WERI-Rb-1 (cell line): Measurements from ENCODE around the gene EZR.

ENCODE experiments used
- DNase-seq: peaks from one replicate; pipeline ENCODE4 v3.0.0-alpha.2; 2020
- H3K27ac ChIP-seq: fragments of 250-450 bp; sonication (Bioruptor Pico); 2 replicates; pipeline ENCODE4 v1.5.1; 2020; ENCODE audit warnings: mild to moderate bottlenecking, moderate library complexity
- H3K27me3 ChIP-seq: fragments of 250-450 bp; sonication (Bioruptor Pico); 2 replicates; pipeline ENCODE4 v1.5.1; 2021; ENCODE audit warnings: mild to moderate bottlenecking, low read depth, moderate library complexity; ENCODE audit not compliant: insufficient read depth, severe bottlenecking
- H3K36me3 ChIP-seq: fragments of 250-450 bp; sonication (Bioruptor Pico); 2 replicates; pipeline ENCODE4 v1.5.1; 2020; ENCODE audit warnings: mild to moderate bottlenecking, moderate library complexity
- H3K4me3 ChIP-seq: 2 replicates; pipeline ENCODE4 v1.5.1; 2011; ENCODE audit warnings: low read depth, mild to moderate bottlenecking, control low read depth, low read length
- H3K9me3 ChIP-seq: fragments of 250-450 bp; sonication (Bioruptor Pico); 2 replicates; pipeline ENCODE4 v1.5.1; 2021; ENCODE audit warnings: mild to moderate bottlenecking, moderate library complexity; ENCODE audit not compliant: severe bottlenecking
- CTCF ChIP-seq: IDR thresholded peaks from 2 replicates; pipeline ENCODE4 v1.5.1; 2011; ENCODE audit warnings: low read depth, mild to moderate bottlenecking, control low read depth, inconsistent platforms, low read length

EZR gene

GRCh38 chr6:158756977-158757752 is 62.0 kb downstream of the EZR start:
- DNase-seq: no peak
- Histone ChIP-seq H3K4me3 (no peak overlapping the region), H3K27ac (peak overlapping the region; percentile 95), H3K9me3 (no peaks in the 10 kb centered on the region), H3K27me3 (no peaks in the 10 kb centered on the region), H3K36me3 (peaks cover 4% of the 10 kb centered on the region; the same call in 1 of the 2 replicates)
- no peak for TF ChIP-seq CTCF

GRCh38 chr6:158756126-158756525 is 63.0 kb downstream of the EZR start:
- peak overlapping the region; percentile 59 for H3K27ac ChIP-seq
- DNase-seq: no peak
- TF ChIP-seq CTCF: no peak

GRCh38 chr6:158755636-158756035 is 63.5 kb downstream of the EZR start:
- H3K27me3 ChIP-seq: no peaks in the 10 kb centered on the region
- no peak for TF ChIP-seq CTCF
- H3K27ac ChIP-seq: peak overlapping the region; percentile 59
- no peak for DNase-seq
- no peaks in the 10 kb centered on the region for H3K9me3 ChIP-seq
- no peak overlapping the region for H3K4me3 ChIP-seq
- H3K36me3 ChIP-seq: no peaks in the 10 kb centered on the region; the same call in 1 of the 2 replicates

More at GRCh38 chr6:158756126-158756525, 63.0 kb downstream of the EZR start:
- H3K9me3 ChIP-seq: no peaks in the 10 kb centered on the region
- H3K36me3 ChIP-seq: no peaks in the 10 kb centered on the region; the same call in 1 of the 2 replicates
- no peaks in the 10 kb centered on the region for H3K27me3 ChIP-seq
- H3K4me3 ChIP-seq: no peak overlapping the region

- DNase-seq: no peak
- Histone ChIP-seq H3K27ac (no peak overlapping the region), H3K4me3 (no peak overlapping the region), H3K9me3 (peaks cover under 1% of the 10 kb centered on the region), H3K36me3 (no peaks in the 10 kb centered on the region), H3K27me3 (no peaks in the 10 kb centered on the region)
- TF ChIP-seq CTCF: no peak
Measured at GRCh38 chr6:158754738-158755137, 64.4 kb downstream of the EZR start.

- no peak for TF ChIP-seq CTCF
- DNase-seq: no peak
- Histone ChIP-seq H3K9me3 (peaks cover 2% of the 10 kb centered on the region), H3K27me3 (no peaks in the 10 kb centered on the region), H3K27ac (no peak overlapping the region), H3K36me3 (no peaks in the 10 kb centered on the region), H3K4me3 (no peak overlapping the region)
Measured at GRCh38 chr6:158753811-158754210, 65.4 kb downstream of the EZR start.

- peak; percentile 51 for TF ChIP-seq CTCF
- H3K27ac ChIP-seq: peak overlapping the region; percentile 89
- DNase-seq: peak; percentile 44
Measured at GRCh38 chr6:158752613-158753012, 66.6 kb downstream of the EZR start.

More at GRCh38 chr6:158752613-158753012, 66.6 kb downstream of the EZR start:
- H3K9me3 ChIP-seq: peaks cover 2% of the 10 kb centered on the region
- H3K36me3 ChIP-seq: no peaks in the 10 kb centered on the region
- no peaks in the 10 kb centered on the region for H3K27me3 ChIP-seq
- no peak overlapping the region for H3K4me3 ChIP-seq
